Aorta (tissue), 5 donors: Measurements from ENCODE around the gene LRBA. TPM values are rescaled to one million over a fixed set of nuclear protein-coding genes. Genes with fewer than 3 reads are reported as not detected.
A peak's percentile ranks its signal among the peaks of the same experiment; 100 is the strongest.

Source experiments
- ATAC-seq: fragments of 200-7000 bp; cut with Tn5 transposase; one replicate; pipeline ENCODE4 v1.9.1; 2022; ENCODE audit warnings: moderate library complexity; ENCODE audit not compliant: low FRiP score
- DNase-seq, 2 donors: peaks; one replicate each; pipeline ENCODE4 v3.0.0-alpha.2; 2020
- H3K27ac ChIP-seq, 2 donors: one replicate each; pipeline ENCODE4 v1.5.1; 2013; ENCODE audit warnings: low read length in 2 of 2, mild to moderate bottlenecking in 2 of 2, moderate library complexity in 2 of 2, control low read depth in 1 of 2, inconsistent platforms in 1 of 2, low read depth in 1 of 2
- H3K27me3 ChIP-seq, 2 donors: one replicate each; pipeline ENCODE4 v1.6.1; 2013; ENCODE audit warnings: control low read depth in 1 of 2, low read length in 1 of 2, mild to moderate bottlenecking in 1 of 2, moderate library complexity in 1 of 2; ENCODE audit not compliant: insufficient read depth in 2 of 2, control insufficient read depth in 1 of 2
- H3K36me3 ChIP-seq, 2 donors: one replicate each; pipeline ENCODE4 v1.6.1; 2013; ENCODE audit warnings: control low read depth in 1 of 2, low read length in 1 of 2, mild to moderate bottlenecking in 1 of 2; ENCODE audit not compliant: insufficient read depth in 2 of 2, control insufficient read depth in 1 of 2
- H3K4me1 ChIP-seq, 2 donors: one replicate each; pipeline ENCODE4 v1.6.1; 2013; ENCODE audit warnings: low read length in 2 of 2, control low read depth in 1 of 2, mild to moderate bottlenecking in 1 of 2, moderate library complexity in 1 of 2; ENCODE audit not compliant: insufficient read depth in 2 of 2, control insufficient read depth in 1 of 2
- H3K4me3 ChIP-seq, 2 donors: one replicate each; pipeline ENCODE4 v1.5.1; 2013; ENCODE audit warnings: low read length in 2 of 2, control low read depth in 1 of 2, mild to moderate bottlenecking in 1 of 2
- H3K9me3 ChIP-seq: one replicate; pipeline ENCODE4 v1.6.1; 2013; ENCODE audit warnings: mild to moderate bottlenecking, low read length; ENCODE audit not compliant: control insufficient read depth
- WGBS, 2 donors: extraction: QIAGEN DNeasy Blood & Tissue Kit; methylation state at CpG; one replicate each; pipeline ENCODE4 v1.1.7; 2013; 5-methylcytosine and 5-hydroxymethylcytosine counted together
- intact Hi-C, 2 donors: fragments of 100-400 bp; cut with DNase I; formaldehyde crosslinking; loops; one replicate each; pipeline versions ENCODE4 v1.14.2 to v1.15.0; 2022
- polyA plus RNA-seq, 2 donors: library from polyadenylated mRNA; stranded (reverse); fragments of 200-250 nt; gene quantifications; one replicate each; pipeline ENCODE4 v1.2.3, GENCODE V29; 2013
- total RNA-seq, 2 donors: library from RNA; stranded (reverse); fragmentation: NEBNext Ultra II Directional; extraction: Animal tissue kit (Norgen Biotek cat#: 25700); gene quantifications; one replicate each; pipeline ENCODE4 v1.2.1, GENCODE V29; 2021
- donor health status: healthy with polysubstance abuse.
- donor health status: Bipolar disorder and iron deficiency.
- donor health status: DM: no; HTN: no; CAD: no.
- donor health status: DM: no; HTN: no; CAD: no.
- donor health status: DM: yes; HTN: yes; CAD: no.

LRBA gene
- total and polyA plus RNA-seq, 4 donors, result 4.8 to 34.5 (median 15.4) TPM

- no peaks in the 10 kb centered on the region for H3K27me3 ChIP-seq
- H3K4me1 ChIP-seq, result no peaks in the 10 kb centered on the region
- DNase-seq, result no peak
- WGBS, 2 donors, result 89 to 95% methylated on average over 2 of the region's 2 CpGs
- H3K9me3 ChIP-seq, result no peaks in the 10 kb centered on the region
- intact Hi-C loops, result loop anchor here in 1 of 2 donors (10.0 kb wide), 1 partner anchor 304 kb away; no protein-coding TSS in a partner anchor
- H3K4me3 ChIP-seq, result no peak overlapping the region
- ATAC-seq, result no peak
- no peaks in the 10 kb centered on the region for H3K36me3 ChIP-seq
- H3K27ac ChIP-seq, result no peak overlapping the region
Measured at GRCh38 chr4:150589157-150589556, 425.9 kb downstream of the LRBA start.

GRCh38 chr4:150588316-150588715 is 426.8 kb downstream of the LRBA start:
- ATAC-seq, result no peak
- H3K4me1 ChIP-seq, result no peaks in the 10 kb centered on the region
- intact Hi-C loops, result loop anchor here in 1 of 2 donors (10.0 kb wide), 1 partner anchor 304 kb away; no protein-coding TSS in a partner anchor
- H3K27me3 ChIP-seq, result no peaks in the 10 kb centered on the region
- DNase-seq, result no peak
- H3K27ac ChIP-seq, result no peak overlapping the region
- no peak overlapping the region for H3K4me3 ChIP-seq
- WGBS, 2 donors, result 97 to 100% methylated on average over 1 of the region's 1 CpG
- no peaks in the 10 kb centered on the region for H3K9me3 ChIP-seq
- H3K36me3 ChIP-seq, result no peaks in the 10 kb centered on the region

- Histone ChIP-seq H3K27ac (no peak overlapping the region), H3K9me3 (no peaks in the 10 kb centered on the region), H3K4me3 (no peak overlapping the region), H3K36me3 (no peaks in the 10 kb centered on the region), H3K4me1 (no peaks in the 10 kb centered on the region), H3K27me3 (no peaks in the 10 kb centered on the region)
- DNase-seq, result no peak
- ATAC-seq, result no peak
- intact Hi-C loops, result loop anchor here in 1 of 2 donors (10.0 kb wide), 1 partner anchor 301 kb away; no protein-coding TSS in a partner anchor
Measured at GRCh38 chr4:150586162-150586810, 428.8 kb downstream of the LRBA start.

GRCh38 chr4:150585611-150586010 is 429.5 kb downstream of the LRBA start:
- intact Hi-C loops, result loop anchor here in 1 of 2 donors (10.0 kb wide), 1 partner anchor 301 kb away; no protein-coding TSS in a partner anchor
- Histone ChIP-seq H3K27ac (no peak overlapping the region), H3K4me1 (no peaks in the 10 kb centered on the region), H3K9me3 (no peaks in the 10 kb centered on the region), H3K27me3 (no peaks in the 10 kb centered on the region), H3K36me3 (no peaks in the 10 kb centered on the region), H3K4me3 (no peak overlapping the region)
- ATAC-seq, result no peak
- 96 to 99% methylated on average over 1 of the region's 1 CpG for WGBS, 2 donors
- no peak for DNase-seq

- intact Hi-C loops, result loop anchor here in 1 of 2 donors (10.0 kb wide), 1 partner anchor 300 kb away; no protein-coding TSS in a partner anchor
- Histone ChIP-seq H3K4me3 (no peak overlapping the region), H3K27me3 (no peaks in the 10 kb centered on the region), H3K27ac (no peak overlapping the region), H3K36me3 (no peaks in the 10 kb centered on the region), H3K9me3 (no peaks in the 10 kb centered on the region), H3K4me1 (no peaks in the 10 kb centered on the region)
- ATAC-seq (no peak), DNase-seq (no peak)
- WGBS, 2 donors, result 63 to 80% methylated on average over 11 of the region's 11 CpGs
Measured at GRCh38 chr4:150584111-150584915, 430.8 kb downstream of the LRBA start.

GRCh38 chr4:150583287-150584110 is 431.6 kb downstream of the LRBA start:
- no peak overlapping the region for H3K27ac ChIP-seq
- intact Hi-C loops, result loop anchor here in 1 of 2 donors (10.0 kb wide), 1 partner anchor 299 kb away; no protein-coding TSS in a partner anchor
- H3K4me3 ChIP-seq, result peak overlapping the region in 1 of 2 donors; percentile 5
- H3K27me3 ChIP-seq, result no peaks in the 10 kb centered on the region
- H3K9me3 ChIP-seq, result no peaks in the 10 kb centered on the region
- H3K4me1 ChIP-seq, result no peaks in the 10 kb centered on the region
- H3K36me3 ChIP-seq, result no peaks in the 10 kb centered on the region
- ATAC-seq (peak; percentile 54), DNase-seq (peak; percentile 53 to 76)
- 27 to 31% methylated on average over 61 to 66 of the region's 66 CpGs for WGBS, 2 donors

- Histone ChIP-seq H3K4me3 (no peak overlapping the region), H3K9me3 (no peaks in the 10 kb centered on the region), H3K36me3 (no peaks in the 10 kb centered on the region), H3K27ac (no peak overlapping the region), H3K4me1 (no peaks in the 10 kb centered on the region), H3K27me3 (no peaks in the 10 kb centered on the region)
- WGBS, 2 donors, result 59 to 63% methylated on average over 32 of the region's 32 CpGs
- intact Hi-C loops, result loop anchor here in 1 of 2 donors (10.0 kb wide), 1 partner anchor 298 kb away; no protein-coding TSS in a partner anchor
- ATAC-seq (no peak), DNase-seq (peak in 1 of 2 donors; percentile 71)
Measured at GRCh38 chr4:150582873-150583286, 432.2 kb downstream of the LRBA start.

GRCh38 chr4:150582146-150582872 is 432.8 kb downstream of the LRBA start, which contains the start of gene MAB21L2:
TSS of gene MAB21L2 (plus strand) at chr4:150582151. CDS start at chr4:150583030, 879 bp downstream.
- DNase-seq (no peak), ATAC-seq (no peak)
- Histone ChIP-seq H3K27ac (no peak within 1 kb of the TSS), H3K36me3 (no peaks in the 10 kb centered on the region), H3K4me3 (no peak within 1 kb of the TSS), H3K4me1 (peaks cover 0 to 2% of the 10 kb centered on the region in 2 donors), H3K9me3 (no peaks in the 10 kb centered on the region), H3K27me3 (no peaks in the 10 kb centered on the region)
- intact Hi-C loops, result loop anchor here in 1 of 2 donors (10.0 kb wide), 1 partner anchor 298 kb away; no protein-coding TSS in a partner anchor
- 82 to 84% methylated on average over 27 of the region's 27 CpGs for WGBS, 2 donors
